ENCODE data around the gene KLHL12.
A peak's percentile ranks its signal among the peaks of the same experiment; 100 is the strongest.

The KLHL12 gene

DNA sequence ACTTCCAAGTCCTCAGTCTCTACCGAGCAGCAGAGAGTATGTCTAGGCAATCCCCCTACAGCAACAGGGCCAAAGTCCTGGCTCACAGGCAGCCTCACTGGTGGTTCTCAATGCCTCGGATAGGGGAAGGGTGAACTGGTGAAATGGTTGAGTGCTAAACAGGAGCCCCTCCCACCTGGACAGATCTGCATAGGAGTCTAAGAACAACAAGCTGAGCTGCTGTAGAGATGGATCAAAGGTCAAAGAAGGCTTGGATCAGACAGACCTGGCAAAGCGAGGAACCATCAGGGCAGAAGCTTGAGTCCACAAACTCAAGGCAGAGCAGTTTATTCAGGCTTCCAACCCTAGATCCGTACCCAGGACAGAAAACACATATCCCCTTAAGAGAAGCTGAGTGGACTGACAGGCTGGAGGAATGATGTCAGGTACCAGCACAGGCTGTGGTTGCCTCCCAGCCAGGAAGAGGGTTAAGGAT lies 69.9 kb downstream of the KLHL12 start:
- TF ChIP-seq, protein P1, sequence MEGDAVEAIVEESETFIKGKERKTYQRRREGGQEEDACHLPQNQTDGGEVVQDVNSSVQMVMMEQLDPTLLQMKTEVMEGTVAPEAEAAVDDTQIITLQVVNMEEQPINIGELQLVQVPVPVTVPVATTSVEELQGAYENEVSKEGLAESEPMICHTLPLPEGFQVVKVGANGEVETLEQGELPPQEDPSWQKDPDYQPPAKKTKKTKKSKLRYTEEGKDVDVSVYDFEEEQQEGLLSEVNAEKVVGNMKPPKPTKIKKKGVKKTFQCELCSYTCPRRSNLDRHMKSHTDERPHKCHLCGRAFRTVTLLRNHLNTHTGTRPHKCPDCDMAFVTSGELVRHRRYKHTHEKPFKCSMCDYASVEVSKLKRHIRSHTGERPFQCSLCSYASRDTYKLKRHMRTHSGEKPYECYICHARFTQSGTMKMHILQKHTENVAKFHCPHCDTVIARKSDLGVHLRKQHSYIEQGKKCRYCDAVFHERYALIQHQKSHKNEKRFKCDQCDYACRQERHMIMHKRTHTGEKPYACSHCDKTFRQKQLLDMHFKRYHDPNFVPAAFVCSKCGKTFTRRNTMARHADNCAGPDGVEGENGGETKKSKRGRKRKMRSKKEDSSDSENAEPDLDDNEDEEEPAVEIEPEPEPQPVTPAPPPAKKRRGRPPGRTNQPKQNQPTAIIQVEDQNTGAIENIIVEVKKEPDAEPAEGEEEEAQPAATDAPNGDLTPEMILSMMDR (IDR thresholded peaks at IDR 0.05), result no peak

DNA sequence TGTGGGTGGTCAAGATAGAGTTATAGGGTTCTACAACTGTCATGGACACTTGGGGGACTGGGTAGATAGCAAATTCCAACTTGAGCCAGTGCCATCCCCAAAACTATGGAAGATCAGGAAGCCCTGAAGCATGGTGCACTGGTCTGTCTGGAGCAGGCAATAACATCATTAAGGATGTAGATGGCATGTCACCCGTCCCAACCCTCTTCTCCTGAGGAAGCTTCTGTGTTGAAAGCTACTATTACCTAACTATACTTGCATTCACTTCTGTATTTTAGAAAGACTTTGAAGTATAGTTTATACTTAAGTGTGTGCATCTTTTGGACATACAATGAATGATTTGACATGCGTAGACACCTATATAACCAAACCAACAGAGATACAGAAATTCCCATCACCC lies 71.0 kb downstream of the KLHL12 start:
- TF ChIP-seq, protein P1 (IDR thresholded peaks at IDR 0.05), result no peak

DNA sequence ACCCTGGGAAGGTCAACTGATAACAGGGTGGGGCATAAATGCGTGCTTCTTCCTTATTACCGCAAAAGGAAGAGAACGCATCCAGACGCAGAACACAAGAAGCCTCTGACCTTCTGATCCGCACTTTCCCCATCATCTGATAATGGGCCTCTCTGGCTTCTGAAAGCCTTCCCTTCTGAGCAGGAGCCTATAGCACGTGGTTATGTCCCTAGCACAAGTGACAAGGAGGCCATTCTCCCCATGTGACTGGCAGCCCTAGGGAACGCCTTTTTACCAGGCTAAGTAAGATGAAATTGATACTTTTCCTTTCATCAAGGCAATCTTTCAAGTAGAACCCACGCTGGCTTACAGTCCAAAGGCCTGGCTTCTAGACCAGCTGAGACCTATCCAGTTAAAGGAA lies 72.2 kb downstream of the KLHL12 start:
- TF ChIP-seq, protein P1 (IDR thresholded peaks at IDR 0.05), result no peak

DNA sequence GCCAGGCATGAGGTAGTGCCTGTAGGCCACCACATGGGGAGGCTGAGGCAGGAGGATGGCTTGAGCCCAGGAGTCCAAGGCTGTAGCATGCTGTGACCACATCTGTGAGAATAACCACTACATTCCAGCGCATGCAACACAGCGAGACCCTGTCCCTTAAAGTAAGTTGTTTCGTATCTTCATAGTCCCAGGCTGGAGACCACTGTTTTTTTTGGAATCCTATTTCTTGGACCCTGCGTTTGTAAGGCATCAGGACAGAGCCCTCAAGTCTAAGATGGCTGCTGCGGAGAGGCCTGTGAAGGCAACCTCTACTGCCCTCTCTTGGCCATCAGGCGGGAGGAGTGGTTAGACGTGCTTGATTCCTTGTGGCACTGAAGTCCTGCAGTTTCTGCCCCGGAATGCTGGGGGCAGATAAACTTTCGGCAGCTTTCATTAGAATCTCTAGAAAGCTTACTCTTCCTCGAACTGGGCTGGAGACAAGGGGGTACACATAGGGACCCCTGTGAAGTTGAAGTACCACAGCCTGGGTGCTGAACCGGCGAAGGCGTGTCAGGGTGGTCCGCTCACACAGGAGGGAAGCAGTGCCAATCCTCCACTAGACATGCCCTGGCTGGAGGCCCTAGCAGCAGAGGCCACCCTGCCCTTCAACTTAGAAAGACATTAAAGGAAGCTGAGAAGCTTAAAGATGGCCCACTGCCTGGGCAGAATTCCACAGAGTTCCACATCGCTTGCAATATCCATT lies 74.7 kb downstream of the KLHL12 start:
- TF ChIP-seq, protein P1 (IDR thresholded peaks at IDR 0.05), result peak; percentile 56

DNA sequence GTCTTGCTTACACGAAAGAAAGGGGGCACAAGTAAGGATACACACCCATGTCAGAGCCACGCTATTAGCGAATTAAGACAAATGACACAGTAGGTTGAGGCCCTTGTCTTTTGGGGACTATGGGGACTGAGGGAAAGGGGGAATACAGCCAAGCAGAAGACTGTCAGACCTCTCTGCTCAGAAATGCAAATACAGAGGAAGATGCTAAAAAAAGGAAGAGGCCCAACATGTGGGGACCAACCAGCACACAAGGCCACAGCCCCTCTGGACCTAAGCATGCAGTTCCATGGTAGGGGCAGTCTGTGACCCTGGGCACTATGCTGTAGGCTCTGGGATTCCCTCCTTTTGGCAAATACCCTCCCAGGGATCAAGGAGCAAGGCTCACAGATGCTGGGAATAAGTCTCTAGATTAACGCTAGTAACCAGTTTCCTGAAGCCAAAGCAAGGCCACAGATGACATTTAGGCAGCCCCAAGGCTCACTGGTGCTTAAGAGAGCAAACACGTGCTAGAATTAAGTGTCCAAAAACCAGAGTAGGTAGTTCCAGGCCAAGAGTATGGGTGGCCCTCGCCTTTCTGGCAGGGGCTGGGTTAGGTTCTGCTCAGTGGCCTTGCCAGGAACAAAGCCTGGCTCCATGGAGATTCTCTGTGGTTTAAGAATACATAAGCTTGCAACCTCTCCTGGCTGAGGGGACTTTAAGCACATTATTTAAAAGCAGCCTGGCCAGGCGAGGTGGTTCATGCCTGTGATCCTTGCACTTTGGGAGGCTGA lies 76.3 kb downstream of the KLHL12 start:
- TF ChIP-seq, protein P1 (IDR thresholded peaks at IDR 0.05), result no peak

DNA sequence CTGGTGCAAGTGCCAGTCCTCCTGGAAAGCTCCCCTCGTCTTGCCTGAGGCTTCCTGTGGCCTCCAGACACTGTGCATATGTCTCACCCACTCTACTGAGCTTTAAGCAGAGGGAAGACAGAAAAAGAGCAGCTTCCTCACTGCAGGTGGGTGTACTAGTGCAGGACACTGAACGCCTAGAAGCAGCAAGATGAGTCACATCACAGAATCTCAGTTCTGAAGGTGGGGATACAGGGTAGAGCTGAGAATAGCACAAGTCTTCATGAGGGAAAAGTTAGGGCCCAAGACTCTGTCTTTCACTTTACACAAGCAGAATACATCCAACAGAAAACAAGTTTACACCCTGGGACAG lies 78.9 kb downstream of the KLHL12 start:
- TF ChIP-seq, protein P1 (IDR thresholded peaks at IDR 0.05), result no peak

DNA sequence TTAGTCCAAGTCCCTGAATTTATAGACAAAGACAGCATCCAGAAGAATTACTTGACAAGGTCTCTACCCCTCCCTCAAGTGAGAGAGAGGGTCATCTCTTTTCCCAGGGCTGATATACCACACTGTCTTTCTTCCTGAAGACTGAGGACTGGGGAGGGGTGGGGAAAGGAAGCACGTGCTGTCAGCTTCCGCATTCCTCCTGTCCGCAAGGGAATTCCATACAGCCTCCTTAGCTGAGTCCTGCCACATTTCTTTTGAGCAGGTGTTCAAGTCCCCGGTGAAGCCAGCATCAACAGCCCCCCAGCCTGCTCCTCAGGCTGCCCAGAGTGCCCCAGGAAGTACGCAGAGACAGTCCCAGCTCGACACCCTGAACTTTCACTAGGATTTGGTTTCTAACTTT lies 82.1 kb downstream of the KLHL12 start:
- TF ChIP-seq, protein P1 (IDR thresholded peaks at IDR 0.05), result no peak

Measured in LNCAP (cell line).